Heart left ventricle (tissue), 13 donors: Measurements from ENCODE around the gene ZACN.

Source experiments
- POLR2A ChIP-seq, 2 donors: fragments of 450-650 bp; IDR thresholded peaks; one replicate each; pipeline ENCODE4 v1.6.1; 2017; ENCODE audit warnings: antibody characterized with exemption in 2 of 2, mild to moderate bottlenecking in 2 of 2, moderate library complexity in 2 of 2
- TF ChIP-seq, protein P1 (sequence below), 12 donors: fragments of 200-600 bp; sonication (generic) in 4 of 12; IDR thresholded peaks; one replicate each; pipeline versions ENCODE4 v1.5.0 to v1.8.0; 2018 to 2022; ENCODE audit warnings: antibody characterized with exemption in 12 of 12, mild to moderate bottlenecking in 5 of 12
- donor health status: ischemic (EF 13 %, LVEDD 7.1; RV severe dilation, severe dysfunction).
- donor health status: DM: no; HTN: yes; CAD: no.
- donor health status: DM: no; HTN: no; CAD: no.
- donor health status: ischemic (EF 25% LVEDD 6.9; RV normal size, moderate dysfunction).
- donor health status: ischemic (EF 25% LVEDD 5.7; RV mildly dilated, moderate dysfunction).
- donor health status: ischemic (EF 35%, LVEDD 5.7; RV mildly dilated, moderate dysfunction).
- donor health status: nonischemic (EF 11% LVEDD 7.7; RV severe dilation, severe dysfunction).
- donor health status: DM: yes; HTN: yes; CAD: no.
- donor health status: PGD.
- donor health status: ischemic (EF 29% LVEDD 5.4; RV normal size, mild dysfunction).
- donor health status: nonischemic (EF 23%, LVEDD 6.1; RV moderate dilation, normal function).

DNA sequence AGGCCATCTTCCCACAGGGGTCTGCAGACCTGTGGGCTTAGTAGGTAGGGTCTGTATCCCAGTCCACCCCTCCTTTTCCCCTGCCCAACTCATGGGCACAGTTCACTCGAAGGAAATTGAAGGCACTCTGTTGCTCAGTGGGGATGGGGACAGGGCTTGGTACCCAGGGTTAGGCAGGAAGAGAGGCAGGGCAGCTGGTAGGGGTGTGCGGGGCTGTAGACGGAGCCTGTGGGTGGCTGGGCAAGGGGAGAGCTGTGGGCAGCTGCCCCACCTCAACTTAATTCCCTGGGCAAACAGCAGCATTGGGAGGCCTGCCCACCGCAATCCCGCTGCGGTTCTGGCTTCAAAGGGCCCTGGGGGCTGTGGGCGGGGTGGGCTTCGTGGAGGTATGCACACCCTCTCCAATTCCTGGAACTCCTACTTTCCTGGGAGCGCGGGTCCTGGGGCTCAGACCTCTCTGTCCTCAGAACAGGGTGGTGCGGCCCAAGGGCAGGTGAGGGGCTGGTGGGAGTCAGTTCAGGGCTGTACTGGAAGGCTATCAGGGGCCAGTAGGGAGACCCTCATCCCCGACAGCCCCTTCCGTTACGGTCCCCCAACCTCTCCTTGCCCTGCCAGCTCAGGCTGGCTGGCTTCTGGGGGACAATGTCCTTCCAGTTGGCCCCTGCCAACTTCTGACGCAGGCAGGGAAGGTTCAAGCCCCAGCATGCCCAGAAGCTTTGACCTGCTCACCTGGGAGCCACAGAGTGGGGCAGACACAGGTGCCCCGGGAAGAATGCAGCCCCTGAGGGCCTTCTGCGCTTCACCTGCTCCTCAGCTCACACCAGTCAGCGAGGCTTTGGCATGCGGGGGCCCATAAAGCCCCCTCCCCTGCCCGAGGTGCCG is 53.0 kb downstream of the ZACN start:
- TF ChIP-seq, protein P1, sequence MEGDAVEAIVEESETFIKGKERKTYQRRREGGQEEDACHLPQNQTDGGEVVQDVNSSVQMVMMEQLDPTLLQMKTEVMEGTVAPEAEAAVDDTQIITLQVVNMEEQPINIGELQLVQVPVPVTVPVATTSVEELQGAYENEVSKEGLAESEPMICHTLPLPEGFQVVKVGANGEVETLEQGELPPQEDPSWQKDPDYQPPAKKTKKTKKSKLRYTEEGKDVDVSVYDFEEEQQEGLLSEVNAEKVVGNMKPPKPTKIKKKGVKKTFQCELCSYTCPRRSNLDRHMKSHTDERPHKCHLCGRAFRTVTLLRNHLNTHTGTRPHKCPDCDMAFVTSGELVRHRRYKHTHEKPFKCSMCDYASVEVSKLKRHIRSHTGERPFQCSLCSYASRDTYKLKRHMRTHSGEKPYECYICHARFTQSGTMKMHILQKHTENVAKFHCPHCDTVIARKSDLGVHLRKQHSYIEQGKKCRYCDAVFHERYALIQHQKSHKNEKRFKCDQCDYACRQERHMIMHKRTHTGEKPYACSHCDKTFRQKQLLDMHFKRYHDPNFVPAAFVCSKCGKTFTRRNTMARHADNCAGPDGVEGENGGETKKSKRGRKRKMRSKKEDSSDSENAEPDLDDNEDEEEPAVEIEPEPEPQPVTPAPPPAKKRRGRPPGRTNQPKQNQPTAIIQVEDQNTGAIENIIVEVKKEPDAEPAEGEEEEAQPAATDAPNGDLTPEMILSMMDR (IDR thresholded peaks at IDR 0.05) = no peak
- TF ChIP-seq POLR2A (IDR thresholded peaks at IDR 0.05) = no peak
